ENCODE results near the gene ALK. TPM values are rescaled to one million over a fixed set of nuclear protein-coding genes. Genes with fewer than 3 reads are reported as not detected.

The ALK gene
- polyA plus RNA-seq, 3 donors, result not detected

GRCh38 chr2:29573147-29573546, 348.2 kb downstream of the ALK start:
- TF ChIP-seq CTCF (IDR thresholded peaks at IDR 0.05), result no peak
- H3K9ac ChIP-seq (ENCODE audit: insufficient read depth, low read length, poor library complexity, severe bottlenecking), result no peak overlapping the region
- Mint-ChIP-seq H3K36me3 (no peaks in the 10 kb centered on the region), H3K27me3 (ENCODE audit: low read depth in 3 of 3) (peaks cover 0 to 6% (median 0%) of the 10 kb centered on the region in 3 donors), H3K4me3 (no peak overlapping the region), H3K9me3 (peaks cover 0 to 2% (median 0%) of the 10 kb centered on the region in 7 donors), H3K27ac (no peak overlapping the region), H3K4me1 (no peaks in the 10 kb centered on the region)
- no peaks in the 10 kb centered on the region for H3K4me1 ChIP-seq (ENCODE audit: control insufficient read depth in 1 of 2, insufficient read depth in 2 of 2, low read length in 2 of 2)
- H3K4me2 ChIP-seq (replicated peaks; ENCODE audit: extremely low read depth, low read length, poor library complexity, severe bottlenecking), result no peak overlapping the region
- no peaks in the 10 kb centered on the region for H3K27me3 ChIP-seq (ENCODE audit: control insufficient read depth in 2 of 2, insufficient read depth in 2 of 2, low read length in 2 of 2)
- no peaks in the 10 kb centered on the region for H3K36me3 ChIP-seq (replicated peaks in 1 of 2; ENCODE audit: control insufficient read depth in 1 of 2, insufficient read depth in 2 of 2, low read length in 2 of 2)
- H3K4me3 ChIP-seq (replicated peaks in 1 of 3; ENCODE audit: low read depth in 2 of 3, low read length in 3 of 3), result no peak overlapping the region
- no peak for DNase-seq
- H3K27ac ChIP-seq (ENCODE audit: low read depth in 1 of 2, low read length in 2 of 2), result no peak overlapping the region
- intact Hi-C loops (cut with micrococcal nuclease), result no loop called here
- no CpG with 5 or more reads among the region's 2 CpGs for WGBS (ENCODE audit: insufficient coverage)
- H2AFZ ChIP-seq (ENCODE audit: insufficient read depth, low read depth, low read length, poor library complexity, severe bottlenecking), result no peak overlapping the region
- no peaks in the 10 kb centered on the region for H3K79me2 ChIP-seq (ENCODE audit: insufficient read depth, low read length)
- no peaks in the 10 kb centered on the region for H4K20me1 ChIP-seq (ENCODE audit: insufficient read depth, low read length)
- H3K9me3 ChIP-seq (replicated peaks in 1 of 2; ENCODE audit: control insufficient read depth in 1 of 2, insufficient read depth in 1 of 2, low read length in 2 of 2), result no peaks in the 10 kb centered on the region

GRCh38 chr2:29570539-29570938, 350.8 kb downstream of the ALK start:
- Histone ChIP-seq H3K27ac (ENCODE audit: low read depth in 1 of 2, low read length in 2 of 2) (no peak overlapping the region), H2AFZ (ENCODE audit: insufficient read depth, low read depth, low read length, poor library complexity, severe bottlenecking) (no peak overlapping the region), H3K4me1 (ENCODE audit: control insufficient read depth in 1 of 2, insufficient read depth in 2 of 2, low read length in 2 of 2) (no peaks in the 10 kb centered on the region), H3K9me3 (replicated peaks in 1 of 2; ENCODE audit: control insufficient read depth in 1 of 2, insufficient read depth in 1 of 2, low read length in 2 of 2) (no peaks in the 10 kb centered on the region), H3K4me3 (replicated peaks in 1 of 3; ENCODE audit: low read depth in 2 of 3, low read length in 3 of 3) (no peak overlapping the region), H3K4me2 (replicated peaks; ENCODE audit: extremely low read depth, low read length, poor library complexity, severe bottlenecking) (no peak overlapping the region), H3K36me3 (replicated peaks in 1 of 2; ENCODE audit: control insufficient read depth in 1 of 2, insufficient read depth in 2 of 2, low read length in 2 of 2) (no peaks in the 10 kb centered on the region), H3K27me3 (ENCODE audit: control insufficient read depth in 2 of 2, insufficient read depth in 2 of 2, low read length in 2 of 2) (no peaks in the 10 kb centered on the region), H4K20me1 (ENCODE audit: insufficient read depth, low read length) (no peaks in the 10 kb centered on the region), H3K79me2 (ENCODE audit: insufficient read depth, low read length) (no peaks in the 10 kb centered on the region), H3K9ac (ENCODE audit: insufficient read depth, low read length, poor library complexity, severe bottlenecking) (no peak overlapping the region)
- no peak for TF ChIP-seq CTCF (IDR thresholded peaks at IDR 0.05)
- no peak overlapping the region for H3K4me3 Mint-ChIP-seq
- H3K36me3 Mint-ChIP-seq, result no peaks in the 10 kb centered on the region
- H3K27ac Mint-ChIP-seq, result no peak overlapping the region
- peaks cover 0 to 6% (median 0%) of the 10 kb centered on the region in 3 donors for H3K27me3 Mint-ChIP-seq (ENCODE audit: low read depth in 3 of 3)
- intact Hi-C loops (cut with micrococcal nuclease), result no loop called here
- WGBS (ENCODE audit: insufficient coverage), result 84% methylated on average over 4 of the region's 5 CpGs
- no peak for DNase-seq
- no peaks in the 10 kb centered on the region for H3K4me1 Mint-ChIP-seq
- H3K9me3 Mint-ChIP-seq, result peaks cover 0 to 2% (median 0%) of the 10 kb centered on the region in 7 donors

Data from CD14-positive monocyte (primary cell).